Activated naive CD8-positive, alpha-beta T cell treated with anti-CD3 and anti-CD28 coated beads, Interleukin-2, amount 50 U/mL, for 24 hours (primary cell): Measurements from ENCODE around the gene ZFP3.
A peak's percentile ranks its signal among the peaks of the same experiment; 100 is the strongest.
"Not testable (repeated sequence)": the region's sequence is repeated elsewhere in the genome, so short reads cannot be mapped to it uniquely, and the experiment has no call there.

Experiments used
- ATAC-seq: fragments of 150-1000 bp; cut with Tn5 transposase; one replicate; pipeline ENCODE4 v1.10.0; 2021
- DNase-seq: peaks from one replicate; pipeline ENCODE4 v3.0.0; 2021
- H3K27ac Mint-ChIP-seq: one replicate; pipeline ENCODE4 v1.8.0; 2021; ENCODE audit warnings: mild to moderate bottlenecking, mixed read lengths
- H3K27me3 Mint-ChIP-seq: one replicate; pipeline ENCODE4 v1.8.0; 2021; ENCODE audit warnings: mixed read lengths
- H3K36me3 Mint-ChIP-seq: one replicate; pipeline ENCODE4 v1.8.0; 2021; ENCODE audit warnings: low read depth, mixed read lengths
- H3K4me1 Mint-ChIP-seq: one replicate; pipeline ENCODE4 v1.8.0; 2021; ENCODE audit warnings: mixed read lengths
- H3K4me3 Mint-ChIP-seq: one replicate; pipeline ENCODE4 v1.8.0; 2021; ENCODE audit warnings: mild to moderate bottlenecking, moderate library complexity, mixed read lengths
- H3K9me3 Mint-ChIP-seq: one replicate; pipeline ENCODE4 v1.8.0; 2021; ENCODE audit warnings: mixed read lengths

Gene ZFP3

DNA sequence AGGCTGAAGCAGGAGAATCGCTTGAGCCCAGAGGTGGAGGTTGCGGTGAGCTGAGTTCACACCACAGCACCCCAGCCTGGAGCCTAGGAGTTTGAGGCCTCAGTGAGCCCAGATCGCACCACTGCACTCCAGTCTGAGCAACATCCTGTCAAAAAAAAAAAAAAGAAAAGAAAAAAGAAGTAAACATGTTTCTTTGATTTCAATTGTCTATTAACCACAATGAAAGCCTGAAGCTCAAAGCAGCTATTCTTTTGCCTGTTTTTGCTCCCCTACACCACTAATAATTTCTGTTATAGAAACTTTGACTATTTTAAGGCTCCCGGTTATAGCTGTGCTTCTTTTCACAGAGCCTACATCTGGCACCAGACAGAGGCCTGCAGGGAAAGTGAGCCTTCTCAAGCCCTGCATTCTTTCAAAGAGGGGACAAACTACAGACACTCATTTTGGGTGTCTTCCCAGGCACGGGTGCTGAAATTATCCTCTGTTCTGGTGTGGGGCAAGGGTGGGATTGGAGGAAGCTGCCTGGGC is 28.9 kb upstream of the ZFP3 start:
- Mint-ChIP-seq H3K4me1 (peaks cover 26% of the 10 kb centered on the region), H3K27me3 (no peaks in the 10 kb centered on the region)

DNA sequence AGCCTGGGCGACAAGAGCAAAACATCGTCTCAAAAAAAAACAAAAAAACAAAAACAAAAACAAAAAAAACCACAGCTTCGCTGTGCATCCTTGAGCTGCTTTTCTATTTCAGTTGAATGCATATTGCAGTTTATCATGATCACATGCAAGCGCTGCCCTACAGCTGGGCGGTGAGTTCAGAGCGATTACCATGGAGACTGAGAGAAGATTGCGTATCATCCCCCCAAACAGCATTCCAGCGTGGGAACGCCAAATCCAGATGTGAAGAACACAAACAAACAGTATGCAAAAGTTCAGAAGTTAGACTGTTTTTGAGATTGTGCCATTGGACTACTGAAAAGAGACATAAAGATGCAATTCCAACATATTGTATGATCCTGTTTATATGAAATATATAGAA is 28.0 kb upstream of the ZFP3 start:
- H3K27me3 Mint-ChIP-seq: no peaks in the 10 kb centered on the region
- H3K27ac Mint-ChIP-seq: no peak overlapping the region
- H3K36me3 Mint-ChIP-seq: no peaks in the 10 kb centered on the region
- DNase-seq (no peak), ATAC-seq (no peak)
- peaks cover 26% of the 10 kb centered on the region for H3K4me1 Mint-ChIP-seq
- no peak overlapping the region for H3K4me3 Mint-ChIP-seq
- no peaks in the 10 kb centered on the region for H3K9me3 Mint-ChIP-seq

More for the DNA sequence above, 28.9 kb upstream of the ZFP3 start:
- peak; percentile 66 for ATAC-seq
- no peaks in the 10 kb centered on the region for H3K36me3 Mint-ChIP-seq
- no peak overlapping the region for H3K4me3 Mint-ChIP-seq
- no peak for DNase-seq
- H3K9me3 Mint-ChIP-seq: no peaks in the 10 kb centered on the region
- H3K27ac Mint-ChIP-seq: no peak overlapping the region

DNA sequence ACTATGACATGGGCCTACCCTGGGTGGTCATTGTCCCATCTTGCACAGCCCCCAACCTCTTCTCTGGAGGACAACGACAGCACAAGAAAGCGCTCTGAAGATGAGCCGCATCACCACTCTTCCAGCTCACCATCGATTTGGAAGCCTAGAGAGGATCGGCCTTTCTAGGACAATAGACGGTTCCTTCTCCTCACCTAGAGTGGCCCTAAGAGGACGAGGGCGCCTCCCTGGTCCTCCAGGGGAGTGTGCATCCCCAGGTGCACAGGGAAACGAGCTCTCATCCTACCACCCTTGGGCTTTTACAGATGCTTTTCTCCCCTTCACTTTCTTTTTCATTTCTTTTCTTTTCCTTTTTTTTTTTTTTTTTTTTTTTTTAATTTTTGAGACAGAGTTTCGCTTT is 22.7 kb upstream of the ZFP3 start:
- H3K27ac Mint-ChIP-seq: no peak overlapping the region
- no peaks in the 10 kb centered on the region for H3K27me3 Mint-ChIP-seq
- no peak for ATAC-seq
- H3K36me3 Mint-ChIP-seq: no peaks in the 10 kb centered on the region
- H3K9me3 Mint-ChIP-seq: no peaks in the 10 kb centered on the region
- no peaks in the 10 kb centered on the region for H3K4me1 Mint-ChIP-seq
- DNase-seq: no peak
- no peak overlapping the region for H3K4me3 Mint-ChIP-seq

DNA sequence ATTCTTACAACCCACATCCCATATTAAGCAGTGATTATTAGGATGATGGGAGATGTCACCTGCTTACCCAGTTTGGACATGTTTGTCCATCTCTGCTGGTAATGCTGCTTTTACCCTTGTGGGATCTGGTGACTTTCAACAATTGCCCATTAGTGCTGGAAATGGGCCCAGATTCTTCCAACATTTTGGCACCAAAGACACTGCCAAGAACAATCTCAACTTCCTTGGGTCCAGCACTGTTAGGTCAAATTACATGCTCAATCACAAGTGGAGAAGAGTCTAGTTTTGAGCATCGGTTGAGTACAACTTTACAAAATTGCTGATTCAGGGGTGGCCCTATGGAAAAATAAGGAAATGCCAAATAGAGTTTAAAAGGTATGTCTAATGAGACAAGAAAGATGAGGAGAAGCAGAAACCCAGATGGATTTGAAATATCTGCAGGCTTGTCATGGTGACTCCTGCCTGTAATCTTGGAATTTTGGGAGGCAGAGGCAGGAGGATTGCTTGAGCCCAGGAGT is 13.0 kb upstream of the ZFP3 start:
- ATAC-seq (no peak), DNase-seq (no peak)
- H3K4me3 Mint-ChIP-seq: no peak overlapping the region
- H3K9me3 Mint-ChIP-seq: no peaks in the 10 kb centered on the region
- no peaks in the 10 kb centered on the region for H3K27me3 Mint-ChIP-seq
- no peak overlapping the region for H3K27ac Mint-ChIP-seq
- no peaks in the 10 kb centered on the region for H3K36me3 Mint-ChIP-seq
- no peaks in the 10 kb centered on the region for H3K4me1 Mint-ChIP-seq

DNA sequence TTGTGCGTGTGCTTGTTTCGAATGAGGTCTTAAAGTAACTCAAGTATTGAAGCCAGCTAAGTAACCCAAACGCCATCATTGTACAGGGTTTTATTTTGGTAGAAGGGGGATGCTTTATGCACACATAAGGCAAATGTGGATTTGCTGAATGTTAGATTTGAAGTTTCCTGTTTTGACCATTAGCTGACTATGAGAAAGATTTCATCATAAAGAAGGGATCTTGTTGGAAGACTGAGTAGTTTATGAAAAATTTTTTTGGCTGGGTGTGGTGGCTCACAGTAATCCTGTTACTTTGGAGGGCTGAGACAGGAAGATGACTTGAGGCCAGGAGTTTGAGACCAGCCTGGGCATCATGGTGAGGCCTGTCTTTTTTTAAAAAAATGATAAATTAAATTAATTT is 10.0 kb upstream of the ZFP3 start:
- Mint-ChIP-seq H3K4me3 (no peak overlapping the region), H3K27ac (no peak overlapping the region), H3K4me1 (no peaks in the 10 kb centered on the region), H3K9me3 (no peaks in the 10 kb centered on the region), H3K36me3 (no peaks in the 10 kb centered on the region), H3K27me3 (no peaks in the 10 kb centered on the region)
- no peak for DNase-seq
- ATAC-seq: no peak

DNA sequence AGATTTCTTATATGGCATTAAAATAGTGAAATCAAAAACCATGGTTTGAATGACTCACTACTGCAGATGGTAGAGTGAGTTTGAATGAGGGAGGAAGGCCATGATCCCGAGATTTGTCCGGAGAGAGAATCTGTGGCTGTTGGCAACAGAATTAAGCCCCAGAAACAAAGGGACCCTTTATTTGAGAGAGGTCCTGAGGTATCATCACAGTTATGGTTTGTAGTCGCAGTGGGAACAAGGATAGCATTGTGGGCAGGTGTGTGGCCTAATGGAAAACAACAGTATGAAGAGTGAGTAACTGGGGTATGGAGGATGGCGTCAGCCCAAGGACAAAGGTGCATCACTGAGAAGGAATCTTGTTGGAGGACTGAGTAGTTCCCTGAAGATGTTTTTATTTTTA is 8.5 kb upstream of the ZFP3 start:
- no peak overlapping the region for H3K4me3 Mint-ChIP-seq
- H3K27ac Mint-ChIP-seq: no peak overlapping the region
- DNase-seq (no peak), ATAC-seq (no peak)
- no peaks in the 10 kb centered on the region for H3K4me1 Mint-ChIP-seq
- no peaks in the 10 kb centered on the region for H3K9me3 Mint-ChIP-seq
- no peaks in the 10 kb centered on the region for H3K36me3 Mint-ChIP-seq
- H3K27me3 Mint-ChIP-seq: no peaks in the 10 kb centered on the region

DNA sequence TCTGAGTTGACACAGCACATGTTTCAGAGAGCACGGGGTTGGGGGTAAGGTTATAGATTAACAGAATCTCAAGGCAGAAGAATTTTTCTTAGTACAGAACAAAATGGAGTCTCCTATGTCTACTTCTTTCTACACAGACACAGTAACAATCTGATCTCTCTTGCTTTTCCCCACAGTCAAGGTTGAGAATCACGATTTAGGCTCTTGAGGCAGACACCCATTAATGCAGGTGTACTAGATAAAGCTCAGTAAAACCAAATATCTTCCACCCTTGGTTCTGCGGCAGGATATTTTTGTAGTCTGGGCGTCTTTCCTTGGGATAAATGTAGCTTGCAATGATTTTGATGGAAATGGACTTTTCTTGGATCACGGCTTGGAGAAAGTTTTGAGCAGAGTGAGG is 2.8 kb upstream of the ZFP3 start:
- peaks cover 26% of the 10 kb centered on the region for H3K4me1 Mint-ChIP-seq
- not testable (repeated sequence) for ATAC-seq, DNase-seq, H3K27ac Mint-ChIP-seq, H3K27me3 Mint-ChIP-seq, H3K9me3 Mint-ChIP-seq, H3K4me3 Mint-ChIP-seq
- H3K36me3 Mint-ChIP-seq: peaks cover 11% of the 10 kb centered on the region

DNA sequence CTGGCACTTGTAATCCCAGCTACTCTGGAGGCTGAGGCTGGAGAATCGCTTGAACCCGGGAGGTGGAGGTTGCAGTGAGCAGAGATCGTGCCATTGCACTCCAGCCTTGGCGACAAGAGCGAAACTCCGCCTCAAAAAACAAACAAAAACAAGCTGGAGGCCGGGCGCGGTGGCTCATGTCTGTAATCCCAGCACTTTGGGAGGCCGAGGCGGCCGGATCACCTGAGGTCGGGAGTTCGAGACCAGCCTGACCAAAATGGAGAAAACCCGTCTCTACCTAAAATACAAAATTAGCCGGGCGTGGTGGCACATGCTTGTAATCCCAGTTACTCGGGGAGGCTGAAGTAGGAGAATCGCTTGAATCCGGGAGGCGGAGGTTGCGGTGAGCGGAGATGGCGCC is 992 bp upstream of the ZFP3 start:
- Mint-ChIP-seq H3K4me1 (peaks cover 30% of the 10 kb centered on the region), H3K27ac (peak overlapping the region; percentile 90), H3K36me3 (peaks cover 21% of the 10 kb centered on the region), H3K4me3 (peak overlapping the region; percentile 80)
- not testable (repeated sequence) for H3K9me3 Mint-ChIP-seq, H3K27me3 Mint-ChIP-seq, DNase-seq, ATAC-seq

DNA sequence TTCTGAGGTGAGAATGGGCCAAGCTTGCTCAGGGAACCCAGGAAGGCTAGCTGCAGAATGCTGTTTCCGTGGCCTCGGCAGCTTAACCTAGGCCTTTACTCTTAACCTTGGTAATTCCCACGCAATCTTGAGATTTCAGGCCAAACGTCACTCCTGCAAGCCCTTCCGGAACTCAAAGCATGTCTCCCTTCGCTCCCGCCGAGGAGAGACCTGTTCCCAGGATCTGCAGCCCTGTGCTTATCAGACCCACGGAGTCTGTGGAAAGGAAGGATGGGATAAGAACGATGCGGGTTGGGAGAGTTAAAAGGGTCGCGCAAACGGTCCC is 524 bp upstream of the ZFP3 start:
- Mint-ChIP-seq H3K27me3 (no peaks in the 10 kb centered on the region), H3K4me1 (peaks cover 30% of the 10 kb centered on the region), H3K4me3 (peak overlapping the region; percentile 80), H3K9me3 (peaks cover 9% of the 10 kb centered on the region), H3K36me3 (peaks cover 24% of the 10 kb centered on the region), H3K27ac (peak overlapping the region; percentile 90)
- ATAC-seq (no peak), DNase-seq (no peak)

DNA sequence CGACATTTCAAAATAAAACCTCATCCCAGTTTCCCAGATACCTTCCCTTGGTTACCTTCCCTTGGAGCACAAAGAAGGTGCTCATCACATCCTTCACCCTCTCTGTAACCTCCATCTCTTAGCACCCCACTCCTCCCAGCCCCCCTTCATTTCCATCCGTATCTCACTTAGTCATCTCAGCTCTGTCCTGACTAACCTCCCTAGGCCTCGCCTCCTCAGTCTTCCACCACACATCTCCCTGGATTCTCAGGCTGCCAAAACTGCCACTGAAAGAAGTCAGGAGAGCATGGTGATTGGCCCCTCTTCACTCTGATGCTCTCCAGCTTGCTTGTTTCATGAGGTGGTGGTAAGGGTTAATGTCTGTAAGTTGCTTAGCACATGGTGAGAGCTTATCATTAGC is 2.3 kb downstream of the ZFP3 start:
- ATAC-seq (no peak), DNase-seq (no peak)
- Mint-ChIP-seq H3K27ac (no peak overlapping the region), H3K9me3 (peaks cover 21% of the 10 kb centered on the region), H3K27me3 (no peaks in the 10 kb centered on the region), H3K36me3 (peaks cover 43% of the 10 kb centered on the region), H3K4me3 (no peak overlapping the region), H3K4me1 (peaks cover 30% of the 10 kb centered on the region)

DNA sequence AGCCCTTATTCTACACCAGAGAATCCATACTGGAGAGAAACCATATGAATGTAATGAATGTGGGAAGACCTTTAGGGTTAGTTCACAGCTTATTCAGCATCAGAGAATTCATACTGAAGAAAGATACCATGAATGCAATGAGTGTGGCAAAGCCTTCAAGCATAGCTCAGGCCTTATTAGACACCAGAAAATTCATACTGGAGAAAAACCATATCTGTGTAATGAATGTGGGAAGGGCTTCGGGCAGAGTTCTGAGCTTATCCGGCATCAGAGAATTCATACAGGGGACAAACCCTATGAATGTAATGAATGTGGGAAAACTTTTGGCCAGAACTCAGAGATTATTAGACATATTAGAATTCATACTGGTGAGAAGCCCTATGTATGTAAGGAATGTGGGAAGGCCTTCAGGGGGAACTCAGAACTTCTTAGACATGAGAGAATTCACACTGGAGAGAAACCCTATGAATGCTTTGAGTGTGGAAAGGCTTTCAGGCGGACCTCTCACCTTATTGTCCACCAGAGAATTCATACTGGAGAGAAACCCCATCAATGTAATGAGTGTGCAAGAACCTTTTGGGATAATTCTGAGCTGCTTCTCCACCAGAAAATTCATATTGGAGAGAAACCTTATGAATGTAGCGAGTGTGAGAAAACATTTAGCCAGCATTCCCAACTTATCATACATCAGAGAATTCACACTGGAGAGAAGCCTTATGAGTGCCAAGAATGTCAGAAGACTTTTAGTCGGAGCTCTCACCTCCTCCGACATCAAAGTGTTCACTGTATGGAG is 14.1 kb downstream of the ZFP3 start:
- peaks cover 82% of the 10 kb centered on the region for H3K36me3 Mint-ChIP-seq
- peaks cover 69% of the 10 kb centered on the region for H3K9me3 Mint-ChIP-seq
- no peak overlapping the region for H3K4me3 Mint-ChIP-seq
- H3K27me3 Mint-ChIP-seq: peaks cover 11% of the 10 kb centered on the region
- DNase-seq (no peak), ATAC-seq (no peak)
- peaks cover 7% of the 10 kb centered on the region for H3K4me1 Mint-ChIP-seq
- no peak overlapping the region for H3K27ac Mint-ChIP-seq

DNA sequence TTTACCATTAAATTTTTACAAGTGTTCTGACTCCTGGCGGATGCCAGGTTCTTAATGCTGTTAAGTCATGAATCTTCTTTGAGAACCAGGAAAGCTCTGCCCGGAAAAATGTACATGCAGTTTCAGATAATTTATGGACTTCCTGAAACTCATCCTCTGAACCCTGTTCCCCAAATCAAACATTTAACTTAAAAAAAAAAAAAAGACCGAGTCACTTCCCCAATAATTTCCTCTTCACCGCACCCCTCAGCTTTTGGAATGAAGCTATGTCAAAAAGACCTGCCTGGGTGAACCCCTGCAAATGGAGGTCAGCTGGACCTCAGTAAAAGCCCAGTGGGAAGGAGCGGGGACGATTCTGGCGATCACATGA is 18.4 kb downstream of the ZFP3 start:
- DNase-seq: no peak
- no peak for ATAC-seq
- peaks cover 44% of the 10 kb centered on the region for H3K36me3 Mint-ChIP-seq
- peak overlapping the region; percentile 58 for H3K4me3 Mint-ChIP-seq
- peaks cover 44% of the 10 kb centered on the region for H3K9me3 Mint-ChIP-seq
- no peak overlapping the region for H3K27ac Mint-ChIP-seq
- peaks cover 18% of the 10 kb centered on the region for H3K27me3 Mint-ChIP-seq
- H3K4me1 Mint-ChIP-seq: peaks cover 8% of the 10 kb centered on the region

DNA sequence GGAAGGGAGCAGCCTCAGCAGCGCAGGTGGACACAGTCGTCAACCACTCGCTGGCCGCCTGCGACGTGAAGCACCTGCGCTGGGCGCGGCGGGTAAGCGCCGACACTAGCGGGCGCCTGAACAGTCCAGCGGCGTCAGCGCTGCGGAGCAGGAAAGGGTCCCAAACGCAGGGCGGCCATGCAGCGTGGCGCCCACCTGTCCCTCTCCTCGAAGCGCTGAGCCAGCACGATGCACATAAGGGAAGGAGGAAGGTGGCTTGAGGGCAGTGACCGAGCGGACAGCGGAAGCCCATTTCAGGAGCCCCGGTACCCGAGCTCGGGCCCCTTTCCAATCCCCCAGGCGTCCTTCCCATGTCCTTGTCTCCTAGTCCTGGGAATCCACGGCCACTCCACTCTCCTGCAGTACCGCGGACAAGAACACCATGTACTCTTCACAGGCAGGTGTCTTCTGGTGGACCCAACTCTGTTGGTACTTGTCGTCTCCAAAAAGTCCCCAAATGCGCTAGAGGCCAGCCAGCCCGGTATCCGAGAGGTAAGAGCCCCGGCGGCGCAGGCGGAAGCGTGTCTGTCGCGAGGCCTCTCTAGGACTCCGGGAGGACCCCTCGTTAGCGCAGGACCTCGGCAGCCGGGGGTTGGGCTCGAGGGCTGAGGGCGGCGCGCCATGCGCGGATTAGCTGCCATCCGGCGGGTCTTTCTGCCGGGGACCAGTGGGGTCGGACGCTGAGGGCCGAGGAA is 19.0 kb downstream of the ZFP3 start:
- DNase-seq (peak; percentile 31), ATAC-seq (no peak)
- H3K36me3 Mint-ChIP-seq: peaks cover 38% of the 10 kb centered on the region
- peaks cover 8% of the 10 kb centered on the region for H3K4me1 Mint-ChIP-seq
- H3K27me3 Mint-ChIP-seq: peaks cover 18% of the 10 kb centered on the region
- peaks cover 38% of the 10 kb centered on the region for H3K9me3 Mint-ChIP-seq
- H3K27ac Mint-ChIP-seq: no peak overlapping the region
- peak overlapping the region; percentile 58 for H3K4me3 Mint-ChIP-seq

DNA sequence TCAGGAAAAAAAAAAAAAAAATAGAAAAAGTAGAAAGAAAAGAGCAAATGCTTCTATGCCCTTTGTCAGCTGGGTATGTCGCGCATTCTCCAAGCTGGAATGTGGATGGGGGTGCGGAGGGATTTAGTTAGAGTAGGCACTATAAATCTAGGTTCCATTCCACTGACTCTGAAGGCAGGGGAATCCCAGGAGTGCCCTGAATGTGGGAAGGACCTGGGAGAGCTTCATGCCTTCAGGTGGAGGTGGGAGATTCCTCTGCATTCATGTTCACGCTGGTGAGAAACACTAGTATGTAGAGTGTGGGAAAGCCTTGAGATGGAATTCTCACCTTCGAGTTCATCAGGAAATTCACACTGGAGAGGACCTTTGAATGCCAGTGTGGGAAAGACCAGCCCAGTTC is 21.0 kb downstream of the ZFP3 start:
- peaks cover 25% of the 10 kb centered on the region for H3K9me3 Mint-ChIP-seq
- peaks cover 18% of the 10 kb centered on the region for H3K27me3 Mint-ChIP-seq
- H3K36me3 Mint-ChIP-seq: peaks cover 25% of the 10 kb centered on the region
- H3K4me3 Mint-ChIP-seq: no peak overlapping the region
- no peak overlapping the region for H3K27ac Mint-ChIP-seq
- peaks cover 8% of the 10 kb centered on the region for H3K4me1 Mint-ChIP-seq
- no peak for ATAC-seq
- no peak for DNase-seq

DNA sequence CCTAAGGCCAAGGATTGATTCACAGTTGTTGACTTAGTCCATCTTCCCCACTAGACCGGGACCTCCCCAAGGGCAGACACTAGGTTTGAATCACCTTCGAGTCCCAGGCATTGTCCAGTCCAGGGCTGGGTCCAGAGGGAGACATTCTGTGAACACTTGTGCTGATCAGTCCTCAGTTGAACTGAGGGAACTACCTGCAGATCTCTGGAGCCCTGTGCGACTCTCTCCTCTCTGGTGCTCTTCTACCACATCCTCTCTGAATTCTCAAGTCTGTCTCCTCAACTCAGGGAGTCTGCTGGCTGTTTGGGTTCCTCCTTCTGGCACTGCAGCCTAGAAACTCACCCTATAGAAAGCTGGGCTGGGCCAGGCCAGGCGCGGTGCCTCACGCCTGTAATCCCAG is 22.6 kb downstream of the ZFP3 start:
- peaks cover 17% of the 10 kb centered on the region for H3K9me3 Mint-ChIP-seq
- H3K4me3 Mint-ChIP-seq: no peak overlapping the region
- H3K27me3 Mint-ChIP-seq: peaks cover 18% of the 10 kb centered on the region
- H3K36me3 Mint-ChIP-seq: peaks cover 28% of the 10 kb centered on the region
- no peak overlapping the region for H3K27ac Mint-ChIP-seq
- no peak for DNase-seq
- ATAC-seq: no peak
- peaks cover 8% of the 10 kb centered on the region for H3K4me1 Mint-ChIP-seq
